Measurements from ENCODE around the gene ATF6. TPM values are rescaled to one million over a fixed set of nuclear protein-coding genes. Genes with fewer than 3 reads are reported as not detected.

The ATF6 gene
- total RNA-seq, 2 experiments from 2014 or later = 10.2 to 13.9 TPM

DNA sequence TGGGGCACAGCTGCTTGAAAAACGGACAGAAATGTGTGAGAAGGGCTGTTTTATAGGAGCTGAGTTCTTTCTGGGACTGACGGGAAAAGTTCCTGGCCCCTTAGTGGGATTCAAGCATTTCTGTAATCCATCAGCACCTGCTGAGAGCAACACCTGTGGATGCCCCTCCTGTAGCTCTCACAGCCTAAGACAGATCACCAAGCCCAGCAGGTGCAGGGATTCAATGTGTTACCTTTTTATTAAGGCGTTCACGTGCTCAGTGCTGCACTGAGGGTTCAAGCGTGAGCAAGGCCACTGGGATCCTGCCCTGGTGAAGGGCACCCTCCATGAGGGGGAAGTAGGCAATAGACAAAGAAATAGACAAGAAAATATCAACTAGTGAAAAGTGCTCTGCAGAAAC, 242.7 kb downstream of the ATF6 start:
- no peaks in the 10 kb centered on the region for H3K9me2 ChIP-seq (ENCODE audit: insufficient read depth, low read length)
- no peak overlapping the region for H3K4me3 ChIP-seq (ENCODE audit: low read depth, low read length, poor library complexity, severe bottlenecking)
- no peak overlapping the region for H2AFZ ChIP-seq (ENCODE audit: low read length)
- no TSS peak for BruUV-seq (replicated peaks)
- H4K20me1 ChIP-seq (ENCODE audit: insufficient read depth, low read length) = no peaks in the 10 kb centered on the region
- H3K36me3 ChIP-seq (ENCODE audit: insufficient read depth, low read length) = no peaks in the 10 kb centered on the region
- no peak for DNase-seq (ENCODE audit: low spot score)
- TF ChIP-seq CTCF (conservative IDR thresholded peaks at IDR 0.05; ENCODE audit: low read length) (no peak), EZH2phosphoT487 (IDR thresholded peaks at IDR 0.05; ENCODE audit: borderline replicate concordance, low read depth, low read length) (no peak)
- POLR2A ChIA-PET = interaction anchor here (0.6 kb wide), 2 partner anchors 180 to 302 kb away, joined by 3 read pairs; no protein-coding TSS in a partner anchor
- no peaks in the 10 kb centered on the region for H3K9me3 ChIP-seq (ENCODE audit: low read length)
- intact Hi-C loops (cut with micrococcal nuclease; ENCODE audit: unreplicated experiment) = no loop called here
- H3K4me2 ChIP-seq (ENCODE audit: low read length) = no peak overlapping the region
- CTCF ChIA-PET (ENCODE audit: unreplicated experiment) = no interaction called here
- H3K4me1 ChIP-seq (ENCODE audit: insufficient read depth, low read length, poor library complexity, severe bottlenecking) = no peaks in the 10 kb centered on the region
- no peaks in the 10 kb centered on the region for H3K79me2 ChIP-seq (ENCODE audit: insufficient read depth, low read depth, low read length)
- H3K27ac ChIP-seq (ENCODE audit: low read depth, low read length, poor library complexity, severe bottlenecking) = no peak overlapping the region

DNA sequence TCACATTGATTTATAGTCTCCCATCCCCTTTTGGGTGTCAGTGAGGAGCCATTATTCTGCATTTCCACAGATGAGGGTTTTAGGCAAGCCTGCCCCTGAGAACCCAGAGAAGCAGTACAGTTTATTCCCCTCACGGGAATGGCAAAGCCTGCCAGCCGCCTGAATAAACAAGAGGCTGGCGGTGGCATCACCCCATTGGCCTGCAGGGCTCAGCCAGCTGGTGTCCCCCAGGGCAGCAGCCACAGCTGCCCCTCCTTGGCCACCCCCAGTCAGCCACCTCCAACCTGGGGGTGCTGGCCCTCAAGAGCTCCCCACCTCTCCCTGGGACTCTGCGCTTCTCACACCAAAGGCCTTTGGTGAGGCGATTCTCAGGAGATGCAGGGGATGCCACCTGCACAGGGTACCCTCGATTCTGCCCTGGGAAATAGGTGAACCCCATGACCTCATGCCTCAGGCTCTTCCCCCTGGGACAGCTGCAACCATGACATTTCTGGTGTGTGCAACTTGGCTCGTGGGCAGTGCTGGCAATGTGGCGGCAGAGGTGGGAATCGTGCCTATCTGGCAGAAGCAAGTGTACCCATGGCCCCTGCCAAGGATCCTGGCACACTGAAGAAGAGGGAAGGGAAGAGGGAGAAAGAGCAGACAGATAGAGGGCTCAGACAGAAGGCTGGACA, 243.5 kb downstream of the ATF6 start:
- Histone ChIP-seq H3K4me2 (ENCODE audit: low read length) (no peak overlapping the region), H3K9me2 (ENCODE audit: insufficient read depth, low read length) (no peaks in the 10 kb centered on the region), H2AFZ (ENCODE audit: low read length) (no peak overlapping the region), H3K36me3 (ENCODE audit: insufficient read depth, low read length) (no peaks in the 10 kb centered on the region), H3K4me1 (ENCODE audit: insufficient read depth, low read length, poor library complexity, severe bottlenecking) (no peaks in the 10 kb centered on the region), H3K4me3 (ENCODE audit: low read depth, low read length, poor library complexity, severe bottlenecking) (no peak overlapping the region), H3K9me3 (ENCODE audit: low read length) (no peaks in the 10 kb centered on the region), H3K79me2 (ENCODE audit: insufficient read depth, low read depth, low read length) (no peaks in the 10 kb centered on the region), H3K27ac (ENCODE audit: low read depth, low read length, poor library complexity, severe bottlenecking) (no peak overlapping the region), H4K20me1 (ENCODE audit: insufficient read depth, low read length) (no peaks in the 10 kb centered on the region)
- ChIA-PET POLR2A (no interaction called here), CTCF (ENCODE audit: unreplicated experiment) (no interaction called here)
- intact Hi-C loops (cut with micrococcal nuclease; ENCODE audit: unreplicated experiment) = no loop called here
- no peak for DNase-seq (ENCODE audit: low spot score)
- TF ChIP-seq EZH2phosphoT487 (IDR thresholded peaks at IDR 0.05; ENCODE audit: borderline replicate concordance, low read depth, low read length) (no peak), CTCF (conservative IDR thresholded peaks at IDR 0.05; ENCODE audit: low read length) (no peak)
- BruUV-seq (replicated peaks) = no TSS peak

- no peak overlapping the region for H3K27ac ChIP-seq (ENCODE audit: low read depth, low read length, poor library complexity, severe bottlenecking)
- H3K4me3 ChIP-seq (ENCODE audit: low read depth, low read length, poor library complexity, severe bottlenecking) = no peak overlapping the region
- H3K4me1 ChIP-seq (ENCODE audit: insufficient read depth, low read length, poor library complexity, severe bottlenecking) = no peaks in the 10 kb centered on the region
- H3K36me3 ChIP-seq (ENCODE audit: insufficient read depth, low read length) = no peaks in the 10 kb centered on the region
- H4K20me1 ChIP-seq (ENCODE audit: insufficient read depth, low read length) = no peaks in the 10 kb centered on the region
- no peaks in the 10 kb centered on the region for H3K9me2 ChIP-seq (ENCODE audit: insufficient read depth, low read length)
- ChIA-PET POLR2A (no interaction called here), CTCF (ENCODE audit: unreplicated experiment) (no interaction called here)
- no peak for DNase-seq (ENCODE audit: low spot score)
- intact Hi-C loops (cut with micrococcal nuclease; ENCODE audit: unreplicated experiment) = no loop called here
- no peak overlapping the region for H3K4me2 ChIP-seq (ENCODE audit: low read length)
- H2AFZ ChIP-seq (ENCODE audit: low read length) = no peak overlapping the region
- TF ChIP-seq EZH2phosphoT487 (IDR thresholded peaks at IDR 0.05; ENCODE audit: borderline replicate concordance, low read depth, low read length) = no peak
- TF ChIP-seq CTCF (conservative IDR thresholded peaks at IDR 0.05; ENCODE audit: low read length) = no peak
- H3K9me3 ChIP-seq (ENCODE audit: low read length) = no peaks in the 10 kb centered on the region
- BruUV-seq (replicated peaks) = no TSS peak
- H3K79me2 ChIP-seq (ENCODE audit: insufficient read depth, low read depth, low read length) = no peaks in the 10 kb centered on the region
These were observed 244.0 kb downstream of the ATF6 start for GRCh38 chr1:162010175-162010506.
